ENCODE measurements around the gene NCBP1. TPM values are rescaled to one million over a fixed set of nuclear protein-coding genes. Genes with fewer than 3 reads are reported as not detected.

Gene NCBP1
- total RNA-seq, 1 donor from 2014 or later = 34.1 TPM

- DNase-seq (ENCODE audit: extremely low read depth, low read depth, low spot score) = no peak
These were observed 9.7 kb upstream of the NCBP1 start for GRCh38 chr9:97623946-97624345.

DNA sequence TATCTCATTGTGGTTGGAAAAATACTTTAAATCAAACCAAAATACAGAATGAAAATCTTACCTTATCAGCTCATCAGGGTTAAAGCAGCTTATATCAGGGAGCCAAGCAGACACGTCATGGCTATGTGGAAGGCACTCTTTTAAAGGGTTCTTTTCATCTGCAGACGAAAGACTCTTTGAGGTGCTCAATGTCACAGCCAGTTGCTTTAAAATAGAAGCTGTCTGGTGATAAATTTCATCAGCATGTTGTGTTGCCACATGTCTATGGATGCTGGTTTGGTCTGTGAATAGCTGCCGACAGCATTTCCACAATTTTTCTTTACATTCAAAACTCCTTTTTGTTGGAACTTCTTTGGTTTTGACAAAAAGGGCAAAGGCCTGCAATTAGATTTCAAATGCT lies 8.0 kb upstream of the NCBP1 start:
- no peak for DNase-seq (ENCODE audit: extremely low read depth, low read depth, low spot score)

- no peak for DNase-seq (ENCODE audit: extremely low read depth, low read depth, low spot score)
These were observed 6.0 kb upstream of the NCBP1 start for GRCh38 chr9:97627624-97628023.

DNA sequence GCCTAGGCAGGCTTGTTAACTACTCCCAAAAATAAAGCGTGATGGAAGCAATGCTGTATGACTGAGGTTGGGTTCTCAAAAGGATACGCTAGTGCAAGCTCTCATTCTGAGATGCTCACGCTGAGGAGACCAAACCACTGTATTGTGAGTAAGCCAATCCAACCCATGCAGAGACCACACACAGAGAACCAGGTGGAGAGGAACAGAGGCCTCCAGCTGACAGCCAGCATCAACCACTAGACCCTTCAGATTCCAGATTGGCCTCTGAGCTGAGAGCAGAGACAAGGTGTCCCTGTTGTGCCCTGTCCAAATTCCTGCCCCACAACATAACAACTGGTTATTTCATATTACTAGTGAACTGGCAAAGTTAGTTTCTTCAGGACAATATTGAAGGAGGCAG lies 5.0 kb upstream of the NCBP1 start:
- no peak for DNase-seq (ENCODE audit: extremely low read depth, low read depth, low spot score)

GRCh38 chr9:97629156-97629555 lies 4.5 kb upstream of the NCBP1 start:
- DNase-seq (ENCODE audit: extremely low read depth, low read depth, low spot score) = no peak

- DNase-seq (ENCODE audit: extremely low read depth, low read depth, low spot score) = no peak
These were observed 3.0 kb upstream of the NCBP1 start for GRCh38 chr9:97630591-97630990.

DNA sequence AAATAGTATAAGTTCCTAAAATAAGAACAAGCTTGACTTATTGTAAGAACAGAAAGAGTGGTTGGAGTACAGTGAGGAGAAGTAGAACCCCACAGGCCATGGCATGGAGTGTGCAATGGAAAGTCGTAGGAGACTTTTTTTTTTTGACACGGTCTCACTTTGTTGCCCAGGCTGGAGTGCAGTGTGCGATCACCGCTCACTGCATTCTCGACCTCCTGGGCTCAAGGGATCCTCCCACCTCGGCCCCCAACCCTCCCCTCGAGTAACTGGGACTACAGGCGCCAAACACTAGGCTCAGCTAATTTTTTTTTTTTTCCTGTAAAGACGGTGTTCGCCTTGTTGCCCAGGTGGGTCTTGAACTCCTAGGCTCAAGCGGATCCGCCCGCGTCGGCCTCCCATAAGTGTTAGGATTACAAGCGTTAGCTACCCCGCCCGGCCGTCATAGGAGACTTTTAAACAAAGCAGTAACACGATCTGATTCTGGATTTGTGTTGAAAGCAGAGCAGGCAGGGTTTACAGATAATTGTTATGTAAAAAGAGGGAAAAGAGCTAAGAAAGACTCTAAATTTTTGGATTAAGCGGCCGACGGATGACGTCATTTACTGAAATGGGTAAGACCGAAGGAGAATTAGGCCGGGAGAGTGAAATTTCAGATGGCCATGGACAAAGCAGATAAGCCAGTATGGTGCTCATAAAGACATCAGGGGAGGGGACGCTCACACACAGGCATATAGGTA lies 1.2 kb upstream of the NCBP1 start:
- peak; percentile 80 for DNase-seq (ENCODE audit: extremely low read depth, low read depth, low spot score)

GRCh38 chr9:97633859-97634490 lies 354 bp downstream of the NCBP1 start:
- no peak for DNase-seq (ENCODE audit: extremely low read depth, low read depth, low spot score)

GRCh38 chr9:97635026-97635425 lies 1.4 kb downstream of the NCBP1 start:
- DNase-seq (ENCODE audit: extremely low read depth, low read depth, low spot score) = no peak

- DNase-seq (ENCODE audit: extremely low read depth, low read depth, low spot score) = no peak
These were observed 3.3 kb downstream of the NCBP1 start for GRCh38 chr9:97636903-97637302.

GRCh38 chr9:97638666-97639065 lies 5.0 kb downstream of the NCBP1 start:
- DNase-seq (ENCODE audit: extremely low read depth, low read depth, low spot score) = no peak

- no peak for DNase-seq (ENCODE audit: extremely low read depth, low read depth, low spot score)
These were observed 6.7 kb downstream of the NCBP1 start for GRCh38 chr9:97640325-97640724.

DNA sequence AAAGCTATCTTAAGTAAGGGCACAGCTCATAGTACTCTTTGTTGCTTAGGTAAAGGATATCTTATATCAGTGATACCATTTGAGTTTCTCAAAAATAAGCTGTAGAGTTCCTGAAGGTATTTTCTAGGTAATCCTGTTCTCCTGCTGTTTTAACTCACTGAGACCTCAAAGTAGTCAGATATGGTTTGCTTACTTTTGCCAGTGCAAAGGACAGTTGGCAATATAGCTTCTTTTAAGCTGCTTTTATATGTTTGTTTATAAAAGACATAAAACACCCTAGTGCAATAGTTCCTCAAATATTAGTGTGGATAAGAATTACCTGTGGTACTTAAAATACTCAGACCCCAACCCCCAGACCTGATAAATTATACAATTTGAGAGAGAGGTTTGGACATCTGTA lies 12.1 kb downstream of the NCBP1 start:
- DNase-seq (ENCODE audit: extremely low read depth, low read depth, low spot score) = no peak

DNA sequence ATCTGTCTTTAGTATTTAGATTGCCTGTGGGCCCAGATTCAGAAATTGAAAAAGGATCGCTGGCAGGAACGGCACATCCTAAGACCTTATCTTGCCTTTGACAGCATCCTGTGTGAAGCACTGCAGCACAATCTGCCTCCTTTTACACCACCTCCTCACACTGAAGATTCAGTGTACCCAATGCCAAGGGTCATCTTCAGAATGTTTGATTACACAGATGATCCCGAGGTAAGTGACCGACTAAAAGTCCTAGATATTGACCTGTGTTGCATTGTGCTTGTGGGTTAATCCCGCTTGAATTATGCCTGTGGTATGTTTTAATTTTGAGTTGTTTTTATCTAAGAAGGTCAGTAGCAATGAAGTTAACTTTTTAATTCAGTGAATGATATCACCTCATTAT lies 14.4 kb downstream of the NCBP1 start:
- DNase-seq (ENCODE audit: extremely low read depth, low read depth, low spot score) = no peak

GRCh38 chr9:97651646-97652045 lies 18.0 kb downstream of the NCBP1 start:
- no peak for DNase-seq (ENCODE audit: extremely low read depth, low read depth, low spot score)

- no peak for DNase-seq (ENCODE audit: extremely low read depth, low read depth, low spot score)
These were observed 25.1 kb downstream of the NCBP1 start for GRCh38 chr9:97658707-97659106.

DNA sequence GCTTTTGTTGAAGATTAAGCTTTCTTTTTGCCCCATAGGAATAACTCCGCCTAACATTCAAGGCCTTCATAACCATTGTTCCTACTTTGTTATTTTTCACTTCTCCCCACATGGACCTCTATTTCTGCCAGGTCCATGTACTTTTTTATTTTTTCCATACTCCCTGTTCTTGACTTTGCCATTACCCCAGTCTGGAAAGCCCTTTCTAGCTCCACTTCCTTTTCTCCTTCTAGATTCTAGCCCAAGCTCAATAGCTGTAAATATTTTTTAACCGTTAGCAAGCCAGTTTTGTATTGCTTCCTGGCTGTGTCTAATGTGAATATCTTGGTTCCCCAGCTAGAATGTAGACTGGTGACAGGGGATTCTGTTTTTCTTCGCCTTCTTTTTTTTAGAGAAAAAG lies 26.1 kb downstream of the NCBP1 start:
- DNase-seq (ENCODE audit: extremely low read depth, low read depth, low spot score) = no peak

DNA sequence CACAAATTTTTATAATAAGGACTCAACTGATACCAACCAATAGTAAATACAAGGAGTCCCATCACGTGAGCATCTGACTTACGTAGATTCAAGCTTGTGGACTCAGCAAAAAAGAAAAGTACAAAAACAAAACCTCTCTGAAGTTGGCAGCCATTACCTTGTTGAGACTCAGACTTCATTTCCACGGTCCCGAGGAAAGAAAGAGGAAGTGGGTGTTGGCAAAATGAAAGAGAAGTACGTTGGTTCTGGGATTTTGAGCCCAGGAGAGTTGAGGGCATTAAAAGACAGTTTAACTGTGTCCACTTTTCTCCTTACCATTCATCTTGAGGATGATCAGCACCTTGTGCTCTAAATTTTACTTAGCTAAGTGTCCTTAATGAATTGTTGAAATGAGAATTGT lies 26.7 kb downstream of the NCBP1 start:
- no peak for DNase-seq (ENCODE audit: extremely low read depth, low read depth, low spot score)

DNA sequence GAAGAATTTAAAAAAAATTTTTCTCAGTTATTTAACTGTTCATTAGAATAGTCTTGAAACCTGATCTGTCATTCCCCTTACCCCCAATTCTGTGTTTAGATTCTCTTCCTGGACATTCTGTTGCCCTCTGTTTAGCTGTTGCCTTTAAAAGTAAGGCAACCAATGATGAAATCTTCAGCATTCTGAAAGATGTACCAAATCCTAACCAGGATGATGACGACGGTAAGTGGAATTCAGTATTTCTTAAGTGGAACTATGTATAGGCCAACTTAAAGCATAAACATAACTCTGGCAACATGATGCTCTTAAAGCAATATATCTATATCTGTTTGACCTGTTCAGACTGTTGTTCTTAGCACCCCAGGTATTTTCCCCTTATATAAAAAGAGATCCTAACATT lies 27.2 kb downstream of the NCBP1 start:
- DNase-seq (ENCODE audit: extremely low read depth, low read depth, low spot score) = no peak

- DNase-seq (ENCODE audit: extremely low read depth, low read depth, low spot score) = no peak
These were observed 32.1 kb downstream of the NCBP1 start for GRCh38 chr9:97665742-97666141.

DNA sequence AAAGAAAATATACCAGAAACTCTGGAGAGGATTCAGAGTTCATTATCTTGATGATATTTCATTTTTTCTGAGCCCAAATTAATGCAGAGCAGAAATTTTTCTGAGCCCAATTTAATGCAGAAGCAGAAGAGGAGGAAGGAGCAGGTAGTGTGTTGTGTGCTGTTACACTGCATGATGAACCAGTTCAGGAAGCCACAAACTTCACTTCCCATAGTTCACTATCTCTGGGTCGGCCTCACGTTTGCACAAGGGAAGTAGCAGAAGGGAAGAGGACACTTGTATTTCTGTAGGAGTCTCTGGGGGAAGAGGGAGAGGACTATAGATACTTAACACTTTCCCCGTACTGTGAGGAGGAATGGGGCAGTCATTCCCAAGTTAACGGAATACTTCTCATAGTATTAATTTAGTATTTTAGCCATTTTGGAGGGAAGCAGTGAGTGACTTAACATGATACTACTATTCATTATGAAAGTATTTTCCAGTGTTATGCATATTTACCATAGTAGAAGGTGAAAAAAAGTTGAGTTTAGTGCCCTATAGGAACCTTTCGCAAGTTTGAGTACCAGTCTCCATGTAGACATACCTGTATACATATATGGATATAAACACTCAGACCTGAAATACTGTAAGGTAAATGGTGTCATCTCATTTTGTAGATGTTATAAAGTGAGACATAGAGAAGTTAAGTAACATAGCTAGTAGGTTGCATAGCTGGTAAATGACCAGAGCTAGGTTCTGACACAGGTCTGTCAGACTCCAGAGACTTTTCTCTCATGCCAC lies 33.5 kb downstream of the NCBP1 start:
- DNase-seq (ENCODE audit: extremely low read depth, low read depth, low spot score) = no peak

GRCh38 chr9:97668485-97668884 lies 34.9 kb downstream of the NCBP1 start:
- no peak for DNase-seq (ENCODE audit: extremely low read depth, low read depth, low spot score)
